IPS DF 19.7 (cell line): ENCODE data around the gene SMTNL2.
"Not testable (repeated sequence)": the region's sequence is repeated elsewhere in the genome, so short reads cannot be mapped to it uniquely, and the experiment has no call there.

Experiments used
- DNase-seq: peaks from one replicate; pipeline ENCODE4 v3.0.0-alpha.2; 2013; ENCODE audit warnings: low read depth, low spot score

The SMTNL2 gene

GRCh38 chr17:4560421-4560820 is 23.9 kb upstream of the SMTNL2 start, which contains the start of gene GGT6:
GGT6 (minus strand) TSS chr17:4560577; CDS start chr17:4560521, 56 bp downstream.
- no peak for DNase-seq

GRCh38 chr17:4560837-4561256 is 23.5 kb upstream of the SMTNL2 start:
- no peak for DNase-seq

GRCh38 chr17:4562015-4562969 is 22.0 kb upstream of the SMTNL2 start:
- no peak for DNase-seq

DNA sequence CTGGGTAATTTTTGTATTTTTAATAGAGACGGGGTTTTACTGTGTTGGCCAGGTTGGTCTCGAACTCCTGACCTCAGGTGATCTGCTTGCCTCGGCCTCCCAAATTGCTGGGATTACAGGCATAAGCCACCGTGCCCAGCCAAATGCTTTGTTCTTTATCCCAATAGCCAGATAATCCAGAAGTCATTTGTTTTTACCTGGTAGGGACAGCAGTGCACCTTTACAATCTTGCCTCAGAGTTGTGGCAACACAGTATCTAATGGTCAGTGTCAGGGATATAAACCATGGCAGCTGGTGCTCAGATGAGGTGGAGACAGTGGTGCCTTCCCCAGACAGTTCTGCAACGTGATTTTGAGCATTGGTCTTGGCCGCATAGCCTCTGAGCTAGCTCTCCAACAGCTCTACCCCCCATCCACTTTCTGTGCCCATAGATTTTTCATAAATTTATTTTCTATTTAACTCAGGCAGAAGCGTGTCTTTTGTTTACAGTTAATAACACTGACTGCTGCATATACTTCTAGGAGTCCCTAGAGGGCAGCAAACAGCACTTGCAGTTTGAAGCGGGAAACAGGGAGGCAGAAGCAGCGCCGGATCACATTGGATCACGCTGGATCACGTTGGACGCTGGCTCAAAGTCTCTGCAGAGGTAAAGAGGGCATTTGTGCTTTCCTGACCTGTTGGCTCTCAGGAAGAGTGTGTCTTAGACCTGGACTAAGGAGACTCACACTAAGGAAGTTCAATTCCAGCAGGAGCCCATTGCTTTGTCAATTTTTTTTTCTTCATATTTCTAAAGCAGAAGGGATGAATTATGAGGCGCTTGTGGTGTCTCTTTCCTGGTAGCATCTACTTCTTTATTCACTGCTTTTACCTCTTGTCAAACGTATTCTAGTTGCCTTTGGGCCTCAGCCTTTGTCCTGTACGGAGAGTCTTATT is 18.9 kb upstream of the SMTNL2 start:
- peak; percentile 83 for DNase-seq

DNA sequence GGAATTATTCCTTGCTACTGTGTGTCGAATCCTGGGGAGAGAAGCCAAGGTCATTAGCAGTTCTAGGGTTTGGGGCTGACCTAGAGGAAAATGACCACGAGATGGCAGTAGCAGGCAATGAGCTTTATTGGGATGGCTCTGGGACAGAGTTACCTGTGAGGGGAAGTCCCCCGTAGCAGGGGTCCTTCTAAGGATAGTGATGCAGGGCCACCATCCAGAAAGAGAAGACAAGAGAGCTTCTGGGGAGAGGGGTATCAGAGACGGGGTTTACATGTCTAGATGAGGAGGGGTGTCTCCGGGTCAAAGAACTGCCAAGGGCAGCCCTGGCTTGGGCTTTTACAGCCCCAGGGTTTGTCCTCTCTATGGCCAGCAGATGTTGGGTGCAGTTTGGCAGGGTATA is 17.5 kb upstream of the SMTNL2 start:
- DNase-seq = no peak

DNA sequence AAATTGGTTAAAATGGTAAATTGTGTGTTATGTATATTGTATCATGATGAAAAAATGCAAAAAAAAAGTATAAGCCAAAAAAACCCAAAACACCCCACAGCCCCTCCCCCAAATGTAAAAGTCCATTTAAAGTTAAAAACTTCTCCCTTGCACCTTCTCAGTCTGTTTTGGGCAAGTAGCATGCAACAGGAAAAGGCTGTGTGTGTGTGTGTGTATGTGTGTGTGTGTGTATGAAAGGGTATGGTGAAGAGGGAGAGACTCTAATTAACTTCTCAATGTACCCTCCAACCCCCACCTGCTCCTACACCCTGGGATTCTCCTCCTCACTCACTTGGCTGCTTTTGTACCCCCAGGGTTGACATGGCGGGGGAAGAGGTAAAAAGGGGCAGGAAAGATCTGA is 14.7 kb upstream of the SMTNL2 start:
- no peak for DNase-seq

GRCh38 chr17:4572131-4572530 is 12.2 kb upstream of the SMTNL2 start:
- DNase-seq = no peak

DNA sequence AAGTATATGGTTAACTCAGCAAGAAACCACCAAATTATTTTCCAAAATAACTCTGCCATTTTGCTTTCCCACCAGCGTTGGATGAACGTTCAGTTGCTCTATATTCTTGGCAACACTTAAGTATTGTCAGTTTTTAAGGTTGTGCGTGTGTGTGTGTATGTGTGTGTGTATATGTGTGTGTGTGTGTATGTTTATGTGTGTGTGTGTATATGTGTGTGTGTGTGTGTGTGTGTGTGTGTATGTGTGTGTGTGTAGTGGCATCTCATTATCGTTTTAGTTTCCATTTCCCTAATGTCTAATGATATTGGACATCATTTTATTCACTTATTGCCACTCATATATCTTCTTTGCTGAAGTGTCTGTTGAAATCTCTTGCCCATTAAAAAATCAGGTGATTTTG is 11.2 kb upstream of the SMTNL2 start:
- DNase-seq = no peak

DNA sequence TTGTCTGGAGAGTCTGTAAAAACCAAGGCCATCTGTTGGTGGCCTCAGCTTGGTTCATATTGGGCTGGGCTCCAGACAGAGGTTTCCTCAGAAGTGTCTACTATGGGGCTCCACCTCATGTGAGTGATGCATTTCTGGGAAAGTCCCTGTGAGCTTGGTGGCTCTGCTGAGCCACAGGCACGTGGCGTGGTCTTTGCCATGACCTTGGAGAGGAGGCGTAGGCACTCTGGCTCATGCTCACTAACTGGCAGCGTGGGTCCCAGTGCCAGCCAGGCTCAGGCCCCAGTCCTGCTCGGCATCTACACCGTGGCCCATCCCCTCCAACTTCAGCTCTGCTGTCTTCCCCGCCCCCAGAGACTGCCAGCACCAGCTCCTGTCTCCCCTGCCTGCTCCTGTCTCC is 10.7 kb upstream of the SMTNL2 start:
- DNase-seq = no peak

- DNase-seq = no peak
Measured at GRCh38 chr17:4574448-4575045, 9.8 kb upstream of the SMTNL2 start.

DNA sequence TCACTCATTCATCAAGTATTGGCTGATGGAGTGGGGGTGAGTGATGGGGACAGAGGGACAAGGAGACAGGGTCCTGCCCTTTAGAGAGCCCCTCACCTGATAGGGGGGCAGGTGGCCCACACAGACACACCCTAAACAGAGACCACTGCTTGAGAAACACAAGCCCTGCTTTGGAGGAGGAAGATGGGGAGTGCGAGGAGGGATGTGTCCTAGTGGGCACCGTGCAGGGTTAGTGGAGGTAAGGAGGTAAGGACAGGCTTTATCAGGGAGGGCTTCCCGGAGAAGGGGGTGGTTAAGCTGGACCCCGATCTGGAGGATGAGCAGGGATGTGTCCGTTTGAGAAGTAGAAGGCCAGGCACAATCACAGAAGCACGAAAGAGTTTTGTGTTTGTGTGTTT is 8.2 kb upstream of the SMTNL2 start:
- DNase-seq = no peak

- no peak for DNase-seq
Measured at GRCh38 chr17:4576729-4577322, 7.5 kb upstream of the SMTNL2 start.

DNA sequence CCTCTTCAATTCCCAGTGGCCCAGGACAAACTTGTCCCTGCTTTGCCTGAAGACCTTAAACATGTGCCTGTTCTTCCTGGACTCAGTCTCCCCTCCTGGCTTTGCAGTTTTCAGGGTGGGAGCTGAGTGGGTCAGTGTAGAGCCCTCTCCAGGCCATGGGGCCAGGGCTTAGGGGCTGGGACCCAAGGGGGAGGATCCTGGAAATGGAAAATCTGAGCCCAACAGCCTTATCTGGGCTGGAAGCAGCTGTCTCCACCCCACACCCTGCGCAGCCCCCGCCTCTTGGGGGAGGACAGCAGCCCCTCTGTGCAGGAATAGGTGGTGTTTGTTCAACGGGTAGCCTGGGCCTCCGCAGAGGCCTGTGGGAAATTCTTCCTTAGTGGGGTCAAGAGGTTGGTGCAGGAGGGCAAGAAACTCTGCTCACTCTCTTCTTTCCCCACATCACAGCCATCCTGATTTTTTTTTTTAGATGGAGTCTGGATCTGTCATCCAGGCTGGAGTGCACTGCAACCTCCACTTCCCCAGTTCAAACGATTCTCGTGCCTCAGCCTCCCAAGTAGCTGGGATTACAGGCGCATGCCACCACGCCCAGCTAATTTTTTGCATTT is 6.8 kb upstream of the SMTNL2 start:
- no peak for DNase-seq

GRCh38 chr17:4578349-4578748 is 6.0 kb upstream of the SMTNL2 start:
- DNase-seq = not testable (repeated sequence)

DNA sequence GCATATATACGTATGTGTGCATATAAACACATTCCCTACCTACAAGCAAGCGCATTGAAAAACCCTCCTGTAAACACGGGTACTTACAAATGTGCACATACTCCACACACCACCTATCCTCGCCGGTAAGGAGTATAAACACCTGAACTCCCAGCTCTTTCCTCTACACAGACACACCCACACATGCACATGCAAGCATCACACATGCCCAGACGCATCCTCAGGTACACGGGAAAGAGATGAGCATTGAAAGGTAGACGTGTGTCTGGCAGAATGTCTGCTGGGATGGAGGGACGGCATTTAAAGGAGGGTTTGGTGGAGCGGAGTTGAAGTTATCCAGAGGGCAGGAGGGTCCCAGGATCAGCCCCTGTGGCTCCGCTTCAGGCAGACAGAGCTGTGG is 4.7 kb upstream of the SMTNL2 start:
- no peak for DNase-seq

DNA sequence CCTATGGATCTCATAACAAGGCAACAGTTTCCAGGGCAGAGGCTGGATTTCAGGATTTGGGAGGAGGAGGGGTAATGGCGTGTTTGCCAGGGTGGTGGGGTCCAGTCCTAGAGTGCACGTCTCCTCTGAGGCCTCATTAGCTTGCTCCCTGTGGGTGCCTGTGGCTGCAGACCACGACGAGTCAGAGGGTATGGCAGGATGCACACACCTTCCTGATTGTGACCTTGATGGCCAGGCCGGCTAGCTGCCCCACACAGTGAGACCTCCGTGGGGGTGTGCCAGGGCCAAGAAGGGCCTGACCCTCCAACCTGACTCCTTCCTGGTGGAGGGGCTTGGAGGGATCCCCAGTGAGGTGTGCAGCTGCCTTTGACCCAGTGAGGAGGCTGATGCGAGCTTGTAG is 4.0 kb upstream of the SMTNL2 start:
- DNase-seq = no peak

DNA sequence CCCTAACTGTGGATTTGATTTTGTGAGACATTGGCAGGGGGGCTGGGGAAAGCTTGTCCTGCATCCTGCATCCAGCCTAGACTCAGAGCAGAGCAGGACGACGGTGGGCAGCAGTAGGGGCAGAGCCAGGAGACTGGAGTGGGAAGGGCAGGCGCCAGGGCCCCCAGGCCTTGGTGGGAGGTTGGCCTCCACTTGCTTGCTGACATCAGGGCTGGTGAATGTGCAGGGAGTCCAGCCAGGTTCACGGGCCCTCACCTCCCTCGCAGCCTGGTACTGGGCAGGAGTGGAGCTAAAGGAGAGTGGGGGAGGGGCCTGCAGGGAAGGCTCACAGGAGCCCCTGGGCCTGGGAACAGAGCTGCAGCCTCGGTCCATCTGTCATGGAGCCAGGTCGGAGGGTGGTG is 2.2 kb upstream of the SMTNL2 start:
- no peak for DNase-seq

GRCh38 chr17:4582691-4583090 is 1.6 kb upstream of the SMTNL2 start:
- DNase-seq = no peak

DNA sequence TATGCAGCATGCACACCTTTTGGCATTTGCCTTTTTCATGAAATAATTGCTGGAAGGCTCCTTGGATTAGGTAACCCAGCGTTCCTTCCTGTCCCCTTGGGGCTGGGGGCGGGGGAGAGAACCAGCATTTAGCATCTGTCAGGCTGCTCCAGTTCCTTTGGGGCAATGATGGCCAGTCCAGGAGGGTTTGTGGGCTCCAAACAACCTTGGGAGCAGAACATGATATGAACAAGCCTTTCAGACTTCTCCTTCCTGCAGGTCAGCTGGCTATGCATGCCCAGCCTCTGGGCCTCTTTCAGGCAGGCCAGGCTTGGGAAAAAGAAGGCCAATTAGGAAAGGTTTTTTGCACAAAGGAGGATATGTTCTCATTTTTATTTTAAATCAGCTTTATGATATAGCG is 1.1 kb upstream of the SMTNL2 start:
- no peak for DNase-seq

DNA sequence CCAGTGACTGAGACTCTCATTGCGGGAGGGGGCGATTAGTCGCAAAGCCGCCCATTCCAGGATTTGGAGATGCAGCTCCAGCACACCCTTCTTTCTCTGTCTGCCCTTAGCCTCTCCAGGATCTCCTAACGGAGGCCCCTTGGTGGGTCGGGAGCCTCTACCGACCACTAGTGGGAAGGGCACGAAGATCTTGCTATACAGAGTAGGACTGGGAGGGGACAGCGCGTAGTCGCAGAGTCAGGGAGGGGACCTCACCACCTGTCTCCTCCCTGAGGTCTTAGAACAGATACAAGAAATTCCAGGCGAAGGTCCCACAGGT is 588 bp upstream of the SMTNL2 start:
- no peak for DNase-seq

DNA sequence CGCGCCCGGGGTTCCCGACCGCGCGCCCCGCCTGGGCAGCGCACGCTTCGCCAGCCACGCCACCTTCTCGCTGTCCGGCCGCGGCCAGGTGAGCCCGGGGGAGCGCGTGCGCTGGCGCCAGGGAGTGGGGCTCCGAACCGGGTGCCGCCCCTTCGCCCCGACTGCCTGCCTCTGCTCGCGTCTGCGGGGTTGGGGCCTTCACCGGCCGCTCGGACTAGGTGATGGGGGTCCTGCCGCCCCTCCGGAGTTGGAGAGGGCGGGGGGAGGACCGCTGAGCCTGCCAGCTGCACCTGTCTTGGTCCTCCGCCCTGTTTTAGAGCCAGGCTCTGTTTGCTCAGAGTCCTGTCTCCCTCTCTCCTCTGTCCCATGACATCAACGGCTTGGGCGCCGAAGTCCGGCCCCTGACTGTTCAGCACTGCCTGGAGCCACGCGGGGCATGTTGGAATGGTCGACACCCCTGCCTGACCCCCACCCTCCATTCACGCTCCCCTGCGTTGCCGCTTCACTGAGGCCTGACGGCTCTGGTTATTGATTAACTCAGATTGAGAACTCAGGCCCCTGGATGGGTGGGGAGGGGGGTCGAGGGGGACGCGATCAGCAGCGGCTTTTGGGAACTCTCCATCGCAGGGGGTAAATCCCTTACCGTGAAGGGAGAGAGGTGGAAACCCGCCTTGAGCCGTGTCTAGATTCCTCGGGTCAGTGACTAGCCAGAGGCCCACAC is 748 bp downstream of the SMTNL2 start:
- no peak for DNase-seq
